ENCODE data around the gene PPM1B. TPM values are rescaled to one million over a fixed set of nuclear protein-coding genes. Genes with fewer than 3 reads are reported as not detected.
A peak's percentile ranks its signal among the peaks of the same experiment; 100 is the strongest.
"Not testable (repeated sequence)": the region's sequence is repeated elsewhere in the genome, so short reads cannot be mapped to it uniquely, and the experiment has no call there.

PPM1B gene
- total RNA-seq, 1 experiment from 2014 or later: 33.6 TPM

DNA sequence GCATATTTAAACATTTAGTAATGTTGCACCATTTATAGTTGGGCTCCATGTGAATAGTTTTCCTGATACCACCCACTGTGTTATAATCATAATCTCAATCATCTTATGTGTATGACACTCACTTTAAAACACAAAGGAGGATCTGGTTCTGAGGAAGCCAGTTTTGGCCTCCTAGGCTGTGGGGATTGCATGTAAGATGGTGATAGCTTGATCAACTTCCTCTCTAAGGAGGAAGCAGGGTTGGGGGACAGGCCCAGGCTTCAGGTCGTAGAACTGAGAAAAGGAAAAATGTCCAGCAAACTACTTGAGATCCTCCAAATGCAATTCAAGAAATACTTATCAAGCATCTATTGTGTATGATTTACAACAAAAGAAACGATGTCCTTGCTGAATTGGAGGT, 4.9 kb upstream of the PPM1B start:
- DNase-seq (ENCODE audit: low read depth): no peak

DNA sequence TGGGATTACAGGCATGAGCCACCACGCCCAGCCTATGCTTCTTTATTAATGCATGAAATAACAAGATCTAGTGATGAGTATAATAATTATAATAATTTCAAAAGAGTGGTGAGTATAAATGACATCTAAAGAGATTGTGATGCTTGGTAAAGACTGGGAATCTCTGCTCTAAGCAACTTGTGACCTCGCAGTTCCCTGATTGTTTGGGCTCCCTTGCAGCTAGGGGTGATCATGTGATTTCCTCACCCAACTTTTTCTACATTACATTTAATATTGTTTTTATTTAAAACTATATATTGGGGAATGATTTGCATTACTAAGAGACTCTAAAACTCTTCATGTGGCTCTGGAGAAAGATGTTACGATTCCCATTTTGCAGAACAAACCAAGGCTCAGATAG, 4.1 kb upstream of the PPM1B start:
- DNase-seq (ENCODE audit: low read depth): no peak

DNA sequence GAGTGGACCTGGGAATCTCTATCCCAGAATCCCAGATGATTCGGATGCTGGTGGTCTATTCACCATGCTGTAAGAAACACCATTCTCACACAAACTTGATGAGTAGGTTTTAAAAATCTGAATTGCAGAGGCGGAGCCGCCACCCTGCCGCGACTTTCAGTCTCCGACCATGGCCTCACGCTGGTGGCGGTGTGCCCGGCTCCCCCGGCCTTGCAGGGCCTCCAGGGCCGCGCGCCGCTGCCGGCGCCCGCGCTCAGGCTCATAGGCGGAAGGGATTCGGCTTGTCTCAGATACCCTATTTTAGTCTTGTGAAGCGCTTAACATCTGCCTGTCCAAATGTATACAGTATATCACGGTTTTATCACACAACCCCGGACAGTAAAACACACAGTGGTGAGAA, 2.6 kb upstream of the PPM1B start:
- DNase-seq (ENCODE audit: low read depth): no peak

DNA sequence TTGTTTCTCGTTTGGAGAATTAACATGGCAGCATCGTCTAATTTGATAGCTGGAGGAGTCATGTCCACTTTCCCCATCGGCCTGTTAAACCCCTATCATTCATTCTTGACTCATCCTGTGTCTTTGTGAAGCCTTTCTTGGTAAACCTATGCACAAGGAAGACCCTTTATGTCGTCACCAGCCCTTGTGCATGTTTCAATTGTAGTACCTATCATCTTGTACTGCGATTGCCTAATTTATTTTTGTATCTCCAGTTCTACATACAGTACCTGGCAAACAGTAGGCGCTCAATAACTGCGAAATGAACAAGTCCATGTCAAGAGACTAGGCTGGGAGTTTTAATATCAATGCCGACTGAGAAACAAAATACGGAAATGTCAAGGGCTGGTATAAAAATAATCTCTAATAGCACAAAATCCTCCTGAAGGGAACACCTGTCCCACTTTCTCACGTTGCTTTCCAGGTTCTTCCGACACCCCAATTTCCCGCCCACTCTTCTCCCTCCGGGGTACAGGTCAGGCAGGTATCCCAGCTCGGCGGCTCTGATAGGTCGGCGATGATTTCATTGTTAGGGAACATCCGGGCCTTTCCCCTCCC, 1.3 kb upstream of the PPM1B start:
- no peak for DNase-seq (ENCODE audit: low read depth)

DNA sequence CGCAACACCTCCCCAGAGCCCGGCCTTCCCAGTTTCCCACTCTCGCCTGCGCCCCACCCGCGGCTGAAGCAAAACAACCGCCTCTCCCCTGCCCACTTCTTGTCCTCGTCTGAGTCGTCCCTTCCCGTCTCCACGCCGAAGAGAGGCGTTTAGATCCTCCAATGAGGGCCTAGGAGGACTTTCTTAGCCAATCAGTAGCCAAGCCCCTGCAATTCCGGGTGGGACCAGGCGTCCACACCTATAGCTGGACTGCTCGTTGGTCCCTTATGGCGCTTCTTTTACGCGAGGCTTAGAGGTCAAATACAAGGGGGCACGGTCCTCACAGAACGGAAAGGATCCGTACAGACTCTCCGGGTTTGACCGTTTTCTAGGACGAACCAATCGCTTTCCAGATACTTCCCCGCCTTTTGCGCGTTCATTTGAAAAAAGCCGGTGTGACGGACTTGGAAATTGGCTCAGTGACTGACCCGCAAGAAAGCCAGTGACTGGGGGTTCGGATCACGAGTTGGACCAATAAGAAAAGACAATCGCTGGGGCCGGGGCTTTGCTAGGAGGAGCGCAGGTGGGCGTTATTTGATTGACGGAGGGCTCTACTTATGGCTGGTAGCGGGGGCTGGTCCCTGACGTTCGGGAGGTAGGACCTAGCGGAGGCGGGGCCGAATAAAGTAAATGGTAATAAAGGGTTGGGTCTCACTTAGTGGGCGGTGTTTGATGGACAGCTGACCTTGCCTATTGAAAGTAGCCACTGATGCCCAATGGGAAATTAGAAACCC, 581 bp upstream of the PPM1B start:
- peak; percentile 100 for DNase-seq (ENCODE audit: low read depth)

DNA sequence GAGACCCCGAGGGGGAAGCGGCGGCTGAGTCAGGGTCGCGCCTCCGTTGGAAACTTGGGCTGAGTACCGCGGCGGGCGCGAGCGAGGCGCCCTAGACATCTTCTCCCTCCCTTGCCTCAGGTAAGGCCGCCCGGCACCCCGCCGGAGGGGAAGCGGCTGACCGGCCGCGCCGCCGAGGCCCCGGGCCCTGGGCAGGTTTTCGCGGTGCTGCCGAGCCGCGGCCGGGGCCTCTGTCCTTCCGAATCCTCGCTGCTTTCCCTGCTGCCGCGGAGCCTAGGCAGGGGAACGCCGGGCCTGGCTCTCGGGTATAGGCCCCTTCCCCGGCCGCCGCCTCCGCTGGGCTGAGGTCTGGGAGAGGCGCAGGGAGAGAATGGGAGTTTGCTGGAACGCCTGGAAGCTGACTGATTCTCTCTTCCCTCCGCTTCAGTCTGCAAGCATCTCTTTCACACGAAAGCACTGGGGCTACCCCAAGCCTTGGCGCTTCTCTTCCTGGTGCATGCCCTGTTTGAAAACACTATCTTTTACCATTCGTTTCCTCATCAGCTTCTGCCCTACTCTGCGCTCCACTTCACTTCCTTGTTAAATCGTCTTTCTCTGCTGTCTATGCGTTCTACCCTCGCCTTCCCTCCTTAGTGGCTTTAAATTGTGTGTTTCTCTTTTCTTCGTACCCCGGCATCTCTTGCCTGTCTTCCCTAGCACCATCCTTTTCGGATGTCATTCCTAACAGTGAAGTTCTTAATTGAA, 652 bp downstream of the PPM1B start:
- DNase-seq (ENCODE audit: low read depth): peak; percentile 42

DNA sequence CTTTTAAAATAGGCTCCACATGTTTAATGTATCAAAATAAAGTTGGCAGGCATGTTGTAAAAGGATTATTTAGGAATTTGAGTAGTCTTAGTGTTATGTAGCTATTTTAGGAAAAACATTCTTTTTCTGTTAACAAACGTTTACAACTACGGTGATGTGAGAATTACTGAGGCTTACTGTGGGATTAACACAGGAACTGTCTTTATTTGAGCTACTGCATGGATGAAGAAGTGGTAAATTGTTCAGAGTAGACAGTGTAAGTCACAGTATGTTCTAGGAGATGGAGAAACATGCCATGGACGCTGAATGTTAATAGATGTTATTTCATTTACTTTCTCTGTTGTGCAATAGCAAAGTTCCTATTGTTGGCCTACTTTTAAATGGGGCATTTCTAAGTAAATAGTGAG, 1.6 kb downstream of the PPM1B start:
- no peak for DNase-seq (ENCODE audit: low read depth)

DNA sequence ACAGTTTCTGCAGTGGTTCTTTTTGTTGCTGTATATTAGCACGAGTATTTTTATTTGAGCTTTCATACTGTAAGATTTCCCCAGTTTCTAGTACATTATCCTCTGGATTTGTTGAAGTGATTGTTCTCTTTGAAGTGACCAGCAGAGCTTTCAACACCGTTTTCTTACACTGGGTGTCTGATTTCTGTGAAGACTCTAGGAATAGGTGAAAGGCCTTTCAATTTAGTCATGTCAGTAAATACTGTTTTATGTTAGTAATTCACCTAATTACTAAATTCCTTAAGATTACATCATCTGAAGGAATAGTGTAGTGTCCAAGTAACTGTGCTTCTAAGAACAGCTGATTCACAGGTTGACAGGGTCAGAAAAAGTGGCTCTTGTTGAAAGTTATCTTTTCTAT, 2.3 kb downstream of the PPM1B start:
- peak; percentile 27 for DNase-seq (ENCODE audit: low read depth)

DNA sequence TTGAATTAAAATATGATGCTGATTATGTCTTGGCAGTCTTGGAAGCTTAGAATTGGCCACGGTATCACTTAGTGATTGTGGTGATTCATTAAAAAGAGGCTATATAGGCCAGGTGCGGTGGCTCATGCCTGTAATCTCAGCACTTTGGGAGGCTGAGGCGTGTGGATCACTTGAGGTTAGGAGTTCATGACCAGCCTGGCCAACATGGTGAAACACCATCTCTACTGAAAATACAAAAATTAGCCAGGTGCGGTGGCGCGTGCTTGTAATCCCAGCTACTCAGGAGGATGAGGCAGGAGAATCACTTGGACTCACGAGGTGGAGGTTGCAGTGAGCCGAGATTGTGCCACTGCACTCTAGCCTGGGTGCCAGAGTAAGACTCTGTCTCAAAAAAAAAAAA, 2.8 kb downstream of the PPM1B start:
- DNase-seq (ENCODE audit: low read depth): not testable (repeated sequence)

DNA sequence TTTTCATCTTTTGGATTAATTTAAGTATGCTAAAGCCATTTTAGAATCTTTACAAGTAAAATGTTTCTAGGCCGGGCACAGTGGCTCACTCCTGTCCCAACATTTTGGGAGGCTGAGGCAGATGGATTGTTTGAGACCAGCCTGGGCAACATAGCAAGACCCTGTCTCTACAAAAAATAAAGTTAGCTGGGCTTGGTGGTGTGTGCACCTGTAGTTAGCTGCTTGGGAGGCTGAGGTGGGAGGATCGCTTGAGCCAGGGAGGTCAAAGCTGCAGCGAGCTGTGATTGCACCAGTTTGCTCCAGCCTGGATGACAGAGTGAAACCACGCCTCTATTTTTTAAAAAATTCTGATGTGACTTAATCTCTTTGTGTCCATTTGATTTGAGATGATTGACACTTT, 3.9 kb downstream of the PPM1B start:
- DNase-seq (ENCODE audit: low read depth): no peak

DNA sequence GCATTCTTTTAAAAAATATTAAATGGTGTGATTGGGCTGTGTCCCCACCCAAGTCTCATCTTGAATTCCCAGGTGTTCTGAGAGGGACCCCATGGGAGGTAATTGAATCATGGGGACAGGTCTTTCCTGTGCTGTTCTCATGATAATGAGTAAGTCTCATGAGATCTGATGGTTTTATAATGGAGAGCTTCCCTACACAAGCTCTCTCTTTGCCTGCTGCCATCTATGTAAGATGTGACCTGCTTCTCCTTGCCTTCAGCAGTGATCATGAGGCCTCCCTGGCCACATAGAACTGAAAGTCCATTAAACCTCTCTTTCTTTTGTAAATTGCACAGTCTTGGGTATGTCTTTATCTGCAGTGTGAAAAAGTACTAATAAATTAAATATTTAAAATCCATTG, 10.3 kb downstream of the PPM1B start:
- DNase-seq (ENCODE audit: low read depth): no peak

DNA sequence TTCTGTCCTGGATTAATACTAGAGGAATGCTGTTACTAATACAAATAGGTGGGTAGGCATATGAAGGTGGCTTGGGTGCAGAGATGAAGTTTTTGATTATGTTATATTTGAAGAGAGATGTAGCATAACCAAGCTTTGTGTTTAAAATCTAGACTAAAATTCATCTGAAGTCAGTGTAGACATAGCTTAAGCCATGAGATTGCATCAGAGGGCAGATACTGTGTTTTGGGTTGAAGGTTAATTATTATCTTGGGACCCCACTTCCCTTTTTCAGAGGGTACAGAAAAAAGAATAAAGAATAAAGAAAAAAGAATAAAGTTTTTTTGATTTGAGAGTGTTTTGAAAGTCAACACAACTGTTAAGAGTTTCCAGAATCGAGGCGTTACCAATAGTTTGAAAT, 13.0 kb downstream of the PPM1B start:
- DNase-seq (ENCODE audit: low read depth): no peak

DNA sequence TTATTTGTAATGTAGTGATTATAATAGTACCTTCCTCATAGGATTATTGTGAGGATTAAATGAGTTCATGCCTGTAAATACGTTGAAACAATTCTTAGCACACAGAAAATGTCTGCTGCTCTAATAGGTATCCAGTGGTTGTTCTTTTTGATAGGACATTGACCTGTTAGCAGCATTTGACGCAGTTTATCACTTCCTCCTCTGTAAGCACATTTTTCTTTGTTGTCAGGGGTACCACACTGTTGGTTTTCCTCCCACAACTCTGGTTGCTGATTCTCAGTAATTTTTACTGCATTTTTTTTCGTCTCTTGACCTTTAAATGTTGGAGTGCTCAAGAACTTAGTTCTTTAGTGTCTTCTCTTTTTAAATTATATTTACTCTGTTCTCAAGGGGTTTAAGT, 15.4 kb downstream of the PPM1B start:
- no peak for DNase-seq (ENCODE audit: low read depth)

DNA sequence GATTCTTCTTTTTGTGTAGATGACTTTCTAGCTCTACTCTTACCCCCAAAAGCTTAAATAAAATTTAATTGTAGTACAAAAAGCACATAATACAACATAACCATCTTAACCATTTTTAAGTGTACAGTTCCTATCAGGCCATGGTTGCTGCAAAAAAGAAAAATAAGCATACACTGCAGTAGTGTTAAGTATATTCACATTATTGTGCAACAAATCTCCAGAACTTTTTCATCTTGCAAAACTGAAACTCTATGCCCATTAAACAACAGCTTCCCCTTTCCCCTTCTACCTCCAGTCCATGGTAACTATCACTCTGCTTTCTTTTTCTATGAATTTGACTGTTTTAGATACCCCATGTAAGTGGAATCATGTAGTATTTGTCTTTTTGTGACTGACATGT, 18.1 kb downstream of the PPM1B start:
- no peak for DNase-seq (ENCODE audit: low read depth)

DNA sequence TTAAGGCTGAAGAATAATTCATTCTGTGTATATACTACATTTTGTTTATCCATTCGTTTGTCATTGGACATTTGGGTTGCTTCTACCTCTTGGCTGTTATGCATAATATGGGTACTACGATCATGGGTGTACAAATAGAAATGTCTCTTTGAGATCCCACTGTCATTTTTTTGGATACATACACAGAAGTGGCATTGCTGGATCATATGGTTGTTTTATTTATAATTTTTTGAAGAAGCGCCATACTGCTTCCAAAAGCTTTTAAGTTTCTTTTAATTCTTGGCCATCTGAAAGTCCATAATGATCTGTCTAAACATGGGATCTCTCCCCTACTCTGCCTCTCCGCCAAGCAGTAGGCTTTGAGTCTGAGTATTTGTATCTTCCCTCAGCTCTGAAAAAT, 18.6 kb downstream of the PPM1B start:
- no peak for DNase-seq (ENCODE audit: low read depth)

DNA sequence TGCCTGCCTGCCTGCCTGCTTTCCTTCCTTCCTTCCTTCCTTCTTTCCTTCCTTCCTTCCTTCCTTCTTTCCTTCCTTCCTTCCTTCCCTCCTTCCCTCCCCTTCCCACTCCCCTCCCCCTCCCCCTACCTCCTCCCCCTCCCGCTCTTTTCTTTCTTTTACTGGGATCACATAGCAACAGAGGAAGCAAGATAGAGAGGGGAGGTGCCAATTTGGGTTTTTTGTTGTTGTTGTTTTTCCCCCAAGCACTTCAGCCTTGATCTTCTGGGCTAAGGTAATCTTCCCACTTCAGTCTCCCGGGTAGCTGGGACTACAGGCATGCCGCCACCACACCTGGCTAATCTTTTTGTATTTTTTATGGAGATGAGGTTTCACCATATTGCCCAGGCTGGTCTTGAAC, 20.0 kb downstream of the PPM1B start:
- DNase-seq (ENCODE audit: low read depth): no peak

DNA sequence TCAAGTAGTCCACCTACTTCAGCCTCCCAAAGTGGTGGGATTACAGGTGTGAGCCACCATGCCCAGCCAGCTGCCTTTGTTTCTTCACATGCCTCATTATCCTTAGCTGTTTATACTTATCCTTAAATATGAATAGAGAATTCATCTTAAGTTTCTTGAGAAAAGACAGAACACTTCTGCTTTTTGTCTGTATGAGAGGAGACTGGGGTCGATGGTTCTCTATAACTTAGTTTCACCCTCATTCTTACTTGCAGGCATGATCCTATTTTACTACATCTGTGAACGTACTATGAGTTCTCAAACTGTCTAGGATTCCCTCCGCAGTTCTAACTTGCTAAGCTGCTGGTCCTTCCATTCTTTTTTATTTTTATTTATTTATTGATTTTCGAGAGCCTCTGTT, 20.4 kb downstream of the PPM1B start:
- DNase-seq (ENCODE audit: low read depth): no peak

DNA sequence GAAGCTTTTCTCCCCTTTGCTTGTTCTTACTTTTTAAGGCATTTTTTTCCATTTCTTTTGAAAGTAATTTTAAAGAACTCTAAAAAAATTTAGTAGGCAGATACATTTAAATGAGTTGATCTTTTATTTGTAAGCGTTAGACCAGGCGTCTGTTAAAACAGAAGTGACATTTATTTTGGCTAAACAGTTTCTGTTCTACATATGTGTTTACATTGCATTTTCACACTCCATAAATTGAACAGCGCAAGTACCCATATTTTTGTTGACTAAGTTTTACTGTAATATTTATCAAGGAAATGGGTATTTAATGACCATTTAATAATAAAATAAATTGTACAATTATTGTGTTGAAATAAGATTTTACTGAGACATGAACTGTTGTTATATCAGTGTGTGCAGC, 21.9 kb downstream of the PPM1B start:
- no peak for DNase-seq (ENCODE audit: low read depth)

DNA sequence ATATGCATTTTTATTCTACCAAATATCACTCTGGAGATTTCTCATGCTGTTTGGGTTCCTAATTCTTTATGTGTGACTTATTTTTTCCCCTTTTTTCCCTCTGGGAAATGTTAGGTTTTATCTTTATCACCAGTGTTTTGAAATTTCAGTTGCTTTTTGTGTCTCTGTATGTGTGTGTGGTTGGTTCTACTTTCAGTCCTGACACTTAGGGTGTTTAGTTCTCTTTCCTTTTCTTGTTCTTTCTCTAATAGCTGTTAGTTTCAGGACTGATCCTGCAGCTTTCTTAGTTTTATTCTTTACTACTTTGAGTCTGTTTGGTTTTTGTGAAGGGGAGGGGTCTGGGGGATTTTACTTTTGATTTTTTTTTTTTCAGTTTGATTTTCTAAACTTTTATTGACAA, 23.1 kb downstream of the PPM1B start:
- no peak for DNase-seq (ENCODE audit: low read depth)

DNA sequence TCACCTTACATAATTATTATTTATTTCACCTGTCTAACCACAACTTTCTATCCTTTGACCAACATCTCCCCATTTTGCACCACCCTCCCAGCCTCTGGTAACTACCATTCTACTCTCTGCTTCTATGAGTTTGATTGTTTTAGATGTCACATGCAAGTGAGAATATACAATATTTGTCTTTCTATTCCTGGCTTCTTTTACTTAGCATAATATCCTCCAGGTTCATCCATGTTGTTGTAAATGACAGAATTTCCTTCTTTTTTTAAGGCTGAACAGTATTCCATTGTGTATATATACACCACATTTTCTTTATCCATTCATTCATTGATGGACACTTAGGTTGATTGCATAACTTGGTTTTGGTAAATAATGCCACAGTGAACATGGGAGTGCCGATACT, 24.0 kb downstream of the PPM1B start:
- no peak for DNase-seq (ENCODE audit: low read depth)

DNA sequence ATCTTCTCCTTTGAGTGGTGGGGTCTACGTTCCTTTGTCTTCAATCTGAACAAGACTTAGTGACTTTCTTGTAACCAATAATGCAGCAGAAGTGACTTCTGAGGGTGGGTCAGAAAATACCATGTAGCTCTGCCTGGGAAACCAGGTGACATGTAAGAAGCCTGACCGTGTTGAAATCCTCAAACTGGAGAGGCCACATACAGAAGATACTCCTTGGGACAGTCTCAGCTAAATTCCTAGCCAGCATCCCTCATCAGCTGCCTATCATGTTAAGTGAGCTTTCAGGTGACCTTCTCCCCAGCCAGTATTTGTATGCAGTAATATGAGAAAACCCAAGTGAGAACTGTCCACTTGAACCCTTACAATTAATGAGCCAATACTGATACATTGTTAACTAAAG, 27.0 kb downstream of the PPM1B start:
- DNase-seq (ENCODE audit: low read depth): no peak

DNA sequence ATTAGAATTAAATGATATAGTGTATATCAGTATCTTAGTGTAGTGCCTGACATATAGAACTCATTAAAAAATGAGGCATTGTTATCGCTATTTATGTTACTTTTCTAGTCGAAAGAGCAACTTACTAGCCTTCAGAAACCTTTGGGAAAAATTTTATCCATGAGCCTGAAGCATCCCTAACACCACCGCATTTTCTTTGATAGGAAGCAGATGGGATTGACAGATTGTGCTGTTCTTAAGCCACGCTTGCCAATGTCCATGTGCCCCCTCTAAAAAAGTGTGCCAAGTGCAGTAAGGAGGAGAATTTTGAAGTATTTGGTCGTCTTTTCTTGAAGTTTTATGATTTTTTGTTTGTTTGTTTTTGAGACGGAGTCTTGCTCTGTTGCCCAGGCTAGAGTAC, 29.1 kb downstream of the PPM1B start:
- DNase-seq (ENCODE audit: low read depth): no peak

DNA sequence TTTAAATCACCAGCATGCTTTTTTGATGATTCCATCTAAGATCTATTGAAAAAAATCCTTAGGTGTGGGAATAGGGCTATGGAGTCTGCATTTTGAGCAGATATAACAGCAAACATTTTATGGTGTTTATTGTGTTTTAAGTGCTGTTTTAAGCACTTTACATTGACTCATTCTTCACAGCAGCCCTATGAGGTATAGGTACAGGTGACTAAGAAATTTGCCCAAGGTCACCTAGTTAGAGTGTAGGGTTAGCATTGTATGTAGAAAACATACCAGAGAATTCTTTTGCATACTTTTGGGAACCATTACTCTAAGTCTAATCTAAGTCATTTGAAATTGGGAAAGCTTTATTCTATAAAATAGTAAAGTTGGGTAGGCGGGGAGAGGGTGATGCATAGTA, 31.3 kb downstream of the PPM1B start:
- no peak for DNase-seq (ENCODE audit: low read depth)
